ENCODE measurements around the gene ST13.

- TF ChIP-seq CTCF (IDR thresholded peaks at IDR 0.05) (no peak), POLR2A (IDR thresholded peaks at IDR 0.05) (no peak)
Measured at GRCh38 chr22:40805239-40805638, 51.2 kb downstream of the ST13 start.
